Fibroblast of pulmonary artery (primary cell): Measurements from ENCODE around the gene ALK.

Experiments used
- DNase-seq: peaks from one replicate; pipeline ENCODE4 v3.0.0-alpha.2; 2010; ENCODE audit warnings: low read depth
- H3K4me3 ChIP-seq: replicated peaks from 2 replicates; pipeline ENCODE4 v1.5.1; 2011; ENCODE audit warnings: low read depth, mild to moderate bottlenecking, control low read depth, low read length, moderate library complexity
- TF ChIP-seq, protein P1 (sequence below): IDR thresholded peaks from 2 replicates; pipeline ENCODE4 v1.5.1; 2011; ENCODE audit warnings: mild to moderate bottlenecking, control low read depth, low read length, inconsistent platforms; ENCODE audit errors: missing control alignments

ALK gene

GRCh38 chr2:29392774-29393173 is 528.6 kb downstream of the ALK start:
- TF ChIP-seq, protein P1, sequence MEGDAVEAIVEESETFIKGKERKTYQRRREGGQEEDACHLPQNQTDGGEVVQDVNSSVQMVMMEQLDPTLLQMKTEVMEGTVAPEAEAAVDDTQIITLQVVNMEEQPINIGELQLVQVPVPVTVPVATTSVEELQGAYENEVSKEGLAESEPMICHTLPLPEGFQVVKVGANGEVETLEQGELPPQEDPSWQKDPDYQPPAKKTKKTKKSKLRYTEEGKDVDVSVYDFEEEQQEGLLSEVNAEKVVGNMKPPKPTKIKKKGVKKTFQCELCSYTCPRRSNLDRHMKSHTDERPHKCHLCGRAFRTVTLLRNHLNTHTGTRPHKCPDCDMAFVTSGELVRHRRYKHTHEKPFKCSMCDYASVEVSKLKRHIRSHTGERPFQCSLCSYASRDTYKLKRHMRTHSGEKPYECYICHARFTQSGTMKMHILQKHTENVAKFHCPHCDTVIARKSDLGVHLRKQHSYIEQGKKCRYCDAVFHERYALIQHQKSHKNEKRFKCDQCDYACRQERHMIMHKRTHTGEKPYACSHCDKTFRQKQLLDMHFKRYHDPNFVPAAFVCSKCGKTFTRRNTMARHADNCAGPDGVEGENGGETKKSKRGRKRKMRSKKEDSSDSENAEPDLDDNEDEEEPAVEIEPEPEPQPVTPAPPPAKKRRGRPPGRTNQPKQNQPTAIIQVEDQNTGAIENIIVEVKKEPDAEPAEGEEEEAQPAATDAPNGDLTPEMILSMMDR, result no peak
- no peak for DNase-seq

GRCh38 chr2:29390136-29390535 is 531.2 kb downstream of the ALK start:
- TF ChIP-seq, protein P1, result no peak
- no peak overlapping the region for H3K4me3 ChIP-seq
- DNase-seq, result no peak

More at GRCh38 chr2:29392774-29393173, 528.6 kb downstream of the ALK start:
- H3K4me3 ChIP-seq, result no peak overlapping the region

DNA sequence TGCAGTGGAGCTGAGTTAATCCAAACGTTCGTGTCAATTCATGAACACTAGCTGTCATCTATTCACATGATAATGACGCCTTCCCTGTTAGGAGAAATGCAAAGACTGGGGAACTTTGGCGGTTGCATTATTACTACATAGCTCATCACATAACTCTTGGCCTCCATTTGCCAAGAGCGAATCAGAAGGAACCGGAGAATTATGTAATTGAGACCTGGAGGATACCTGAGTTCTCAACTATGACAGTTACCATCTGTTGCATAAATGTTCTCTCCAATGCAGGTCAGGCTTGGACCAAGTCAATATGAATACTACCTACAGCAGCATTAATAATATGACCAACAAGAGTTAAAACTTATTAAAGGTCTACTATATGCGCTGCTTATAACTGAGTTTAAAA is 531.7 kb downstream of the ALK start:
- TF ChIP-seq, protein P1, result no peak
- no peak for DNase-seq
- no peak overlapping the region for H3K4me3 ChIP-seq

DNA sequence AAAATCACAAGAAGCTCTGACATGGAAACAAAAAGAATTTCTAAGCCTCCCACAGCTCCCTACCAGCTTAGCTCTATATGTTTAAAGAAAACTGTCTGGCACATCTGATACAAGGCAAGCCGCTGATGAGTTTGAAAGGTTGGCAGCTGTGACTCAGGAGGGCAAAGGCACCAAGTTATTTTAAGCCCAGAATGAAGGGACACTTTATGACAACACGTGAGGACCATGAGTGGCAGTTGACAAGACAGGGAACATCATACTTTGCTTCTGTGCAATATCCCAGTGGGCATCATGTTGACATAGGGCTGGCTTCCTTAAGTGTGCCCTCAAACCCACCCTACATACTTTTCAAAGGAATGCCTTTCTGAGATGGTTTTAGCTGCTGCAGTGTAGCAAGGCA is 533.3 kb downstream of the ALK start:
- TF ChIP-seq, protein P1, result no peak
- no peak overlapping the region for H3K4me3 ChIP-seq
- no peak for DNase-seq

DNA sequence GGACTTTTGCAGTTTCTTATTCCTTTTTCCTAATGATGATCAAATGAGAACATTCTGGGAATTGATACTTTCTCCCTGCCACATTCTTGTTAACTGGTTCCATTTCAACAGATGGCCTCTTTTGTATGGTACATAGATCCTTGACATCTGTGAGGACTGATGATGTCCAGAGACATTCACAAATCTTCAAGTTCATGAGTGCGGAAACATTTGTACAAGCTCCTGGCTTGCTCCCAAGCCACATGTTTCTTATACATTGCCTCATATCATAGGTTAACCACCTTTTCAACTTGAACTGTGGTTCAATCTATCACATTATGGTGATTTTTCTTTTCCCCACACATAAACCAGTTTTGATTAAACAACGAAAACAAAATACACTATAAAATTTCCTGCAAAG is 538.9 kb downstream of the ALK start:
- TF ChIP-seq, protein P1, result no peak
- H3K4me3 ChIP-seq, result no peak overlapping the region
- DNase-seq, result no peak

DNA sequence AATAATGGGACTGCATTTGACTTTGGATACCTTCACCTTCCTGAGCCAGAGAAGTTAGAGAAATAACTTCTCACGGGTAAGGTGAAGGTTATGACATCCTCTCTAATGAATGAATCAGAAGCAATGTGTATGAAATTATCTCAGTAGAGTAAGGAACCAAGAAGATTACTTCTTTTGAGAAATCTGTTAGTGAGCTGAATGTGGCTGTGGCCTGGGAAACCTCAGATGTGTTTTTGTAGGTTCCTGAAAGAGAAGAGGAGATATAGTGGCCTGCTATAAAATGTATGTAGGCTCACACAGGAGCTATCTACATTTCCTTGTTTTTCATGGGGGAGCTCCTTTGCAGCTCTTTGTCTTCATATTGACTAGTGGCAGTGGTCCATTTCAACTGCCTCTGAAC is 543.6 kb downstream of the ALK start:
- DNase-seq, result no peak
- H3K4me3 ChIP-seq, result no peak overlapping the region
- TF ChIP-seq, protein P1, result no peak

GRCh38 chr2:29376541-29376940 is 544.8 kb downstream of the ALK start:
- TF ChIP-seq, protein P1, result no peak
- H3K4me3 ChIP-seq, result no peak overlapping the region
- no peak for DNase-seq
